ENCODE results near the gene PTAFR.

Gene PTAFR, protein sequence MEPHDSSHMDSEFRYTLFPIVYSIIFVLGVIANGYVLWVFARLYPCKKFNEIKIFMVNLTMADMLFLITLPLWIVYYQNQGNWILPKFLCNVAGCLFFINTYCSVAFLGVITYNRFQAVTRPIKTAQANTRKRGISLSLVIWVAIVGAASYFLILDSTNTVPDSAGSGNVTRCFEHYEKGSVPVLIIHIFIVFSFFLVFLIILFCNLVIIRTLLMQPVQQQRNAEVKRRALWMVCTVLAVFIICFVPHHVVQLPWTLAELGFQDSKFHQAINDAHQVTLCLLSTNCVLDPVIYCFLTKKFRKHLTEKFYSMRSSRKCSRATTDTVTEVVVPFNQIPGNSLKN

DNA sequence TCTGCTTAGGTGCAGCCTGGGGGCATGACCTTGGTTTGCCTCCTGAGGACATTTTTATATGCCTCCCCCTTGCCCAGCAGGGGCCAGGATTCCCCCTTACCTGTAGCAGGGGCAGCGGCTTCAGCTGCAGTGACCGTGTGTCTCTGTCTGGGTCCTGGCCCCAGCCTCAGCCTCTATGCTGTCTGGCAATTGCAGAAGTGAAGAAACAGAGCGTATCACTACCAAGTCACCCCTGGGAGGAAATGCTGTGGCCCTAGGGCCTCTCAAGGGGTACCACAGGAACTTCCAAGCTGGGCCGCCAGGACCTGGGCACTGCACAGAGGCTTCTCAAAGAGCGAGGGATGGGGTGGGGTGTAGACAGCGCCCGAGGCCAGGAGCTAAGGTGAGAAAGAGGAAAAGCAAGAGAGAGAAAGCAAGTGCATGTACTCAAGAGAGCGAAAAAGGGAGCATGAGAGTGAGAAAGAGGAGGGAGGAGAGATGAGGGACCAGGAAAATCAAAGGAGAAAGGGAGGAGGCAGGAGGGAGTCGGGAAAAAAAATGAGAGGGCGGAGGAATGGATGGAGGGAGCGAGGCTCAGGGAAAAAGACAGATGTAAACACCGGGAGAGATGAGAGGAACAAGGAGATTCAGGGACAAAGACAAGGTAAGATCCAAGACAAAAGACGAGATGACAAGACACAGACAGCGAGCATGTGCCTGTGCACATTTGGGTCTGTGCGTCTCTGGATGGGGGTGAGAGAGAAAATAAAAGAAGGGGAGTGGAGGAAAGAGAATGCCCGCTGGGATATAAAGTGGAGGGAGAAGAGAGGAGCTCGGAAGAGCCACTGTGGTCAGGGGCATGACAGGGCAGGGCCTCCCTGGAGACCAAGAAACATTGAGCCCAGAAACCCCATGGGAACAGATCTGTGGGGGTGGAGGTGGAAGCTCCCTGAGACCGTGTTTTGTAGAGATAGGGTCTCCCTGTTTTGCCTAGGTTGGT, at the start of gene PTAFR:
TSS of gene PTAFR (minus strand) at position 199 of the 979 bp plus-strand sequence. CDS start 25,669 bp downstream, outside the sequence.
- no peak for ATAC-seq (replicated peaks; ENCODE audit: extremely low read depth, poor library complexity, severe bottlenecking)
- Mint-ChIP-seq H3K36me3 (ENCODE audit: insufficient read depth) (no peaks in the 10 kb centered on the region), H3K4me3 (no peak within 1 kb of the TSS), H3K27ac (ENCODE audit: low read depth) (no peak within 1 kb of the TSS), H3K4me1 (peaks cover 37% of the 10 kb centered on the region), H3K27me3 (no peaks in the 10 kb centered on the region), H3K9me3 (no peaks in the 10 kb centered on the region)
- DNase-seq (ENCODE audit: low spot score in 2 of 2), result no peak

DNA sequence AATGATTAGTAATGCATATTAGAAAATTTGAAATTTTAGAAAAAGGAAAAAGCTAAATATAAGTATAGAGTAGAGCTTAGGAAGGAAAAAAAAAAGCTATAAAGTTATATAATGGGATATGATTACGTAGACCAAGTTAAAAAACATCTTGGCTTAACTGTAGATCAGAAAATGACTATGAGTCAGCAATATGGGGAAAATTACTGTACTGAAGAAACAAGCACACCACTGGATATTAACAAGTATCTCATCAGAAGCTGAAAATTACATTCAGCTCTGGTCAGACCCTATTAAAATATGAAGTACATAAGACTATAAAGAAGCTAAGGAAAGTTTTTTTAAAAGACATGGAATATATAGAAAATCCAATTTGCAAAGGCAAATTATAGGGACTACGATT, 36.8 kb upstream of the PTAFR start:
- no peak overlapping the region for H3K27ac Mint-ChIP-seq (ENCODE audit: low read depth)
- no peaks in the 10 kb centered on the region for H3K27me3 Mint-ChIP-seq
- DNase-seq (ENCODE audit: low spot score in 2 of 2) (no peak), ATAC-seq (replicated peaks; ENCODE audit: extremely low read depth, poor library complexity, severe bottlenecking) (no peak)
- no peak overlapping the region for H3K4me3 Mint-ChIP-seq
- H3K36me3 Mint-ChIP-seq (ENCODE audit: insufficient read depth), result peaks cover 43% of the 10 kb centered on the region
- peaks cover 8% of the 10 kb centered on the region for H3K4me1 Mint-ChIP-seq
- H3K9me3 Mint-ChIP-seq, result no peaks in the 10 kb centered on the region

DNA sequence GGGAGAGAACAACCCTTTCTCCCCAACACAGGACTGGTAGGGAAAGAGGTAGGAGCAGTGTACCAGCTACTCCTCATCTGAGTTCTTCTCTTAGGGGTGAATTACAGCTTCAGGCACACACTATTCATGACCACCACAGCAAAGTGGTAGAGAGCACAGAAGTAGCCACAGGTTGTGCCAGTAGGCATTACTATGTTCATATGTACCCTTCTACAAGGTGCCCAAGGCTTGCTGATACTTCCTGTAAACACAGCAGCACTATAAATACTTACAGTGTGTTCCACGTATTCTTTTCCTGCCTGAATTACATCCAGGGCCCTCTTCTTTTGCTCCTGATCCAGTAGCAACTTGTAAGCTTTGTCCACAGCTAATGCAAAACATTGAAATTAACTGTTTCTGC, 33.2 kb upstream of the PTAFR start:
- H3K36me3 Mint-ChIP-seq (ENCODE audit: insufficient read depth), result peaks cover 40% of the 10 kb centered on the region
- H3K4me3 Mint-ChIP-seq, result no peak overlapping the region
- no peaks in the 10 kb centered on the region for H3K9me3 Mint-ChIP-seq
- no peak for DNase-seq (ENCODE audit: low spot score in 2 of 2)
- H3K27me3 Mint-ChIP-seq, result no peaks in the 10 kb centered on the region
- H3K27ac Mint-ChIP-seq (ENCODE audit: low read depth), result no peak overlapping the region
- ATAC-seq (replicated peaks; ENCODE audit: extremely low read depth, poor library complexity, severe bottlenecking), result no peak
- peaks cover 11% of the 10 kb centered on the region for H3K4me1 Mint-ChIP-seq

DNA sequence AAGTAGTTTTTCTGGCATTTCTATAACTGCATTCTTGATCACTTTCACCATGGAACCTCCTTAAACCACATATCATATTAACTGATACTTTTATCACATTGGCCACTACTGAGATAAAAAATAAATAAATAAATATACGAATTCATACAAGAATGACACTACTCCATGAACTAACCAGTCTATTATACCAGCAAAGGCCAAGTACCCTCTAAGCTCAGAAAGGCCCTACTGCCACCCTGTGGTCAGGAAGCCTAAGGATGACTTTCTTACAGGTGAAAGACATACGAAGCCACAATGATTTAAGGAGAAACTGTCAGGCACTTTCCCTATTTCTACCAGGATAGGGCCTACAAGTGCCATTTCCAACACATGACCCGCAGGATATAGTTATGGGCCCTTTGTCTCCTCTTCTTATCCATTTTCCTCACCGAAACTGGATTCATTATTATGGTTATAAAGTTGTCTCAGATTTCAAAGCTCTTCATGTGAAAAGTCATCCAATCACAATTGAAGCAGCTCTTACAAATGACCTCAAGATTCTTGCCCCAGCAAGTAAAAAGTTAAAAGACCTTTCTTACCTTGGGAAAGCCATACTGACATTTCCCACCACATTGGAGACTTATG, 32.4 kb upstream of the PTAFR start:
- Mint-ChIP-seq H3K4me1 (peaks cover 11% of the 10 kb centered on the region), H3K36me3 (ENCODE audit: insufficient read depth) (peaks cover 39% of the 10 kb centered on the region), H3K9me3 (no peaks in the 10 kb centered on the region), H3K27ac (ENCODE audit: low read depth) (peak overlapping the region; percentile 19), H3K4me3 (no peak overlapping the region), H3K27me3 (no peaks in the 10 kb centered on the region)
- peak; percentile 36 to 56 for DNase-seq (ENCODE audit: low spot score in 2 of 2)
- peak; percentile 46 for ATAC-seq (replicated peaks; ENCODE audit: extremely low read depth, poor library complexity, severe bottlenecking)

DNA sequence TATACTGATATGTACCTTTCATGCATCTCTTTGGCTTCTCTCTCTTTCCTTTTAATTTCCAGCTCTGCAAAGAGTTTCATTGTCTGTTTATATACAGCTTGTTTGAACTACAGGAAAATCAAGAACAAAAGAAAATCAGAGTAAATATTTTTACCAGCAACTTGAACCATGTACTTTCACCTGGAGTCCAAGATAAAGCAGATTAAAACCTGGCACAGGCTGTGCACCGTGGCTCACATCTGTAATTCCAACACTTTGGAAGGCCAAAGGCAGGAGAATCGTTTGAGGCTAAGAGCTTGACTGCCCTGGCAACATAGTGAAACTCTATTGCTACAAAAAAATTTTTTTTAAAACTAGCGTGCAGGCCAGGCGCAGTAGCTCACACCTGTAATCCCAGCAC, 28.8 kb upstream of the PTAFR start:
- no peaks in the 10 kb centered on the region for H3K27me3 Mint-ChIP-seq
- no peak overlapping the region for H3K4me3 Mint-ChIP-seq
- no peak overlapping the region for H3K27ac Mint-ChIP-seq (ENCODE audit: low read depth)
- no peaks in the 10 kb centered on the region for H3K9me3 Mint-ChIP-seq
- DNase-seq (ENCODE audit: low spot score in 2 of 2) (no peak), ATAC-seq (replicated peaks; ENCODE audit: extremely low read depth, poor library complexity, severe bottlenecking) (no peak)
- H3K4me1 Mint-ChIP-seq, result peaks cover 27% of the 10 kb centered on the region
- H3K36me3 Mint-ChIP-seq (ENCODE audit: insufficient read depth), result peaks cover 42% of the 10 kb centered on the region

DNA sequence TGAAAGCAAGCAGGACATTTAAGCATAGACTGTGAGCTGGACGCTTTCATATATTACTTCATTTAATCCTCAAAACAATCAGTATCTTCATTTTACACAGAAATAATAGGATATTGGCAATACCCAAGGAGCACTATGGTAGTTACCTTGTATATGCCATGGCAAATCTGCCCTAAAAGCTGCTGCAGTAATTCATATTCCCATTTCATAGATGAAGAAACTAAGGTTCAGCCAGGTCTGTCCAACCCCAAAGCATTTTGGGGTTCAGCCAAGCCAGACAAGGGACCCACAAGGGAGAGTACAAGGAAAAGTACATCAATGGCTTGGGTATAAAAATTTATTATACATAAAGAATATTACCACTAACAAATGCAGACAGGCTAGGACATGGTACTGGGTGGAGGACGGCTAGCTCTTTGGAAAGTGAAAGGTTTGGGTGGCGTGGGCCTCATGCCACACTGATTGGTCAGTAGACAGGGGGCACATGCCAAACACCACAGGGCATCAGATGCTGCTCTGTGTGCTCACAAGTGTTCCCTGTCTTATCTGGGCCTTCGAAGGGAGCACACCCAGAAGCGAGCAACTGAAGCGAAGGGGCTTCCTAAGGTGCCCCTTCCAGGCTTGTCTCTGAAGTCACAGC, 23.9 kb upstream of the PTAFR start:
- H3K4me1 Mint-ChIP-seq, result peaks cover 47% of the 10 kb centered on the region
- peak overlapping the region; percentile 67 for H3K4me3 Mint-ChIP-seq
- H3K27ac Mint-ChIP-seq (ENCODE audit: low read depth), result peak overlapping the region; percentile 77
- H3K27me3 Mint-ChIP-seq, result no peaks in the 10 kb centered on the region
- peaks cover 5% of the 10 kb centered on the region for H3K9me3 Mint-ChIP-seq
- ATAC-seq (replicated peaks; ENCODE audit: extremely low read depth, poor library complexity, severe bottlenecking) (no peak), DNase-seq (ENCODE audit: low spot score in 2 of 2) (no peak)
- H3K36me3 Mint-ChIP-seq (ENCODE audit: insufficient read depth), result peaks cover 45% of the 10 kb centered on the region

DNA sequence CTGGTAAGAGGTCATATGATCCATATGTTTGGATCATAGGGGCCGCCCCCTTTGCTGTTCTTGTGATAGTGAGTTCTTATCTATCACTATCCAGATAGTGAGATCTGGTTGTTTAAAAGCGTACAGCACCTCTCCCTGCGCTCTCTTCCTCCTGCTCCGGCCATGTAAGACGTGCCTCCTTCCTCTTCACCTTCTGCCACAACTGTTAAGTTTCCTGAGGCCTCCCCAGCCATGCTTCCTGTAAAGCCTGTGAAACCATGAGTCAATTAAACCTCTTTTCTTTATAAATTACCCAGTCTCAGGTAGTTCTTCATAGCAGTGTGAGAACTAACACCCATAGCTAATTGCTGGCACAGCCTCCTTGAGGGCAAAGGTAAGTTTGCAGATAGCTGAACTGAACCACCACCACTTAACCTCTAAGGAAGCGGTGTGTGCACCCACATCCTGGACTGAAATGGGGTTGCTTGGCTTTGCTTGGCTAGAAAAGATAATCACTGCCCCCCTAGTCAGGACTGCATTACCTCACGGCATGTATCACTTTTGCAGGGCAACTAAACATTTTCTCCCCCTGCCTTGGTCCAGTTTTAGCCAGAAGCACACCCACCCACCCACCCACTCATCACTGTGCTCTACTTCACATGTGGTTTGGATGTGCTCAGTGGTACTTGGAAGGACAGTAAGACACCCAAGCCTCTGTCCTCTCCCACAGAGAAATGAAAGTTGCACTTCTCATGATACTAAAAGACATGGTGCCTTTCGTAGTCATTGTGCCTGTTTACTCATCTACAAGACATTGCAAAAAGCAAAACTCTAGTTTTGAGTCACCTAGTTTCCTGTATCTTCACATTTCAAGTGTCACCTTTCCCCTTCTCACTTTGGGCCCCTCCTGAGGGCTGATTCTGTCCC, 23.1 kb upstream of the PTAFR start:
- peak; percentile 92 for ATAC-seq (replicated peaks; ENCODE audit: extremely low read depth, poor library complexity, severe bottlenecking)
- H3K27me3 Mint-ChIP-seq, result no peaks in the 10 kb centered on the region

DNA sequence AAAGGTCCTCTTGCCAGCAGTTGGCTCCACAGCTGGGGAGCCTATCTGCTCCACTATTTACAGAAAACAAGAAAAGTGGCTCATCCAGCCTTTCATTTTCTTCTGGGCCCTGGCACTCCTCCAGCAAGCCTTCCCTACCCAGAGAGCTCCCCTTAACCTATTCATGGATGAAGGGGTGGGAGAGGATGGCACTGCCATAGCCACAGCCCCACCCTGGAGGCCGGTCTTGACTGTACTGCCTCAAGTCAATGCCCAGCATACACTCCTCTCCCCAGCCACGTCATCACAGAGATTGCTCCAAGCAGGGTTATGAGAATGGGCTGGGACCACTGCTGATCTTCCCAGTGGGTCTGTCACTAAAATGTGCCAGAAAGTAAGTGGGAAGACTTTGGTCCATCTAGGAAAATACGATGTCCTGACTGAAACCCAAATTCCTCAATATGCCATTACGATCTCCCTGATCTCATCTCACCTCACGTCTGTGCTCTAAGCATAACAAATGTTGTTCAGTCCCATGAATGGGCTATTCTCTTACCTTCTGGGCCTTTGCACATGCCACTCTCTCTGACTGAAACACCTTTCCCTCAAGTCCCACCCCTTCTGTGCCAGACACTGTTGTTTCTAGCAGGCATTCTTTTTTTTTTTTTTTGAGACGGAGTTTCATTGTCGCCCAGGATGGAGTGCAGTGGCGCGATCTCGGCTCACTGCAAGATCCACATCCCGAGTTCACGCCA, 21.4 kb upstream of the PTAFR start:
- H3K27ac Mint-ChIP-seq (ENCODE audit: low read depth), result no peak overlapping the region
- DNase-seq (ENCODE audit: low spot score in 2 of 2) (no peak), ATAC-seq (replicated peaks; ENCODE audit: extremely low read depth, poor library complexity, severe bottlenecking) (no peak)
- peaks cover 49% of the 10 kb centered on the region for H3K4me1 Mint-ChIP-seq
- peaks cover 30% of the 10 kb centered on the region for H3K36me3 Mint-ChIP-seq (ENCODE audit: insufficient read depth)
- H3K27me3 Mint-ChIP-seq, result no peaks in the 10 kb centered on the region
- H3K9me3 Mint-ChIP-seq, result peaks cover 5% of the 10 kb centered on the region
- H3K4me3 Mint-ChIP-seq, result no peak overlapping the region

More for the DNA sequence above, 23.1 kb upstream of the PTAFR start:
- peaks cover 40% of the 10 kb centered on the region for H3K36me3 Mint-ChIP-seq (ENCODE audit: insufficient read depth)
- peak; percentile 54 to 80 for DNase-seq (ENCODE audit: low spot score in 2 of 2)
- peaks cover 5% of the 10 kb centered on the region for H3K9me3 Mint-ChIP-seq
- peak overlapping the region; percentile 77 for H3K27ac Mint-ChIP-seq (ENCODE audit: low read depth)
- H3K4me3 Mint-ChIP-seq, result peak overlapping the region; percentile 67
- H3K4me1 Mint-ChIP-seq, result peaks cover 47% of the 10 kb centered on the region

DNA sequence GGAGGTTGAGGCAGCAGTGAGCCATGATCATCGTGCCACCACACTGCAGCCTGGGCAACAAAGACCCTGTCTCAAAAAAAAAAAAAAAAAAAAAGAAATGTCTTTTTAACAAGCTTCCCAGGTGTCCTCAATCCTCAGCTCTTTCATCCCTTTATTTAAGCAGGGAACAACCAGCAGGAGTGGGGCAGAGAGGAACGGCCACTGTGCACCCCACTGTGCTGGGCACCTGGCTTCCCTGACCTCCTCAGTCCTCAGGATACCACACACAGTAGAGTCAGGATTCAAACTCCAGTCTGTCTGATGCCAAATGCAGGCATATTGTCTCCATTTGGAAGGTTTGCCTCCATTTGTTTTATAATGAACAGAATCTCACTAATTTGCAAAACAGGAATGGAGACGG, 19.8 kb upstream of the PTAFR start:
- DNase-seq (ENCODE audit: low spot score in 2 of 2) (no peak), ATAC-seq (replicated peaks; ENCODE audit: extremely low read depth, poor library complexity, severe bottlenecking) (no peak)
- peaks cover 28% of the 10 kb centered on the region for H3K36me3 Mint-ChIP-seq (ENCODE audit: insufficient read depth)
- H3K4me1 Mint-ChIP-seq, result peaks cover 51% of the 10 kb centered on the region
- peaks cover 5% of the 10 kb centered on the region for H3K9me3 Mint-ChIP-seq
- no peaks in the 10 kb centered on the region for H3K27me3 Mint-ChIP-seq
- no peak overlapping the region for H3K27ac Mint-ChIP-seq (ENCODE audit: low read depth)
- H3K4me3 Mint-ChIP-seq, result peak overlapping the region; percentile 22

DNA sequence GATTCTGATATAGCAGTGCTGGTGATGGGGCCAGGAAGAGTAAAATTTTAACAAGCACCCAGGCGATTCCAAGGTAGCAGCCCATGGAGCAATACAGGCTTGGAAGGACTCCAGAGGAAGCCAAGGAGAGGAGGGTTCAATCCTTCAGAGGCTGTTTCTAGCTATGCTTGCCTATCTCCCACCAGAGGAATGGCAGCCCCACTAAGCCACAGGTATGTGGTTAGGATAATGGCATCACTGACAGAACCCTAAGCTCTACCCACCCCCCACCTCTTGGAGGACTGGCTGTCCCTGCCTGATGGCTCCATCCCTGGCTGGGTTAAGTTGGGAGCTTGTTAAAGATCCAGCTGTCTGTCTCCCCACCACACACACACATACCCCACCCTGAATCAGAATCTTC, 19.3 kb upstream of the PTAFR start:
- H3K9me3 Mint-ChIP-seq, result peaks cover 5% of the 10 kb centered on the region

More for the DNA sequence above, 19.3 kb upstream of the PTAFR start:
- DNase-seq (ENCODE audit: low spot score in 2 of 2) (no peak), ATAC-seq (replicated peaks; ENCODE audit: extremely low read depth, poor library complexity, severe bottlenecking) (no peak)
- H3K4me1 Mint-ChIP-seq, result peaks cover 45% of the 10 kb centered on the region
- H3K27me3 Mint-ChIP-seq, result no peaks in the 10 kb centered on the region
- no peak overlapping the region for H3K4me3 Mint-ChIP-seq
- peaks cover 27% of the 10 kb centered on the region for H3K36me3 Mint-ChIP-seq (ENCODE audit: insufficient read depth)
- no peak overlapping the region for H3K27ac Mint-ChIP-seq (ENCODE audit: low read depth)

All from central memory CD8-positive, alpha-beta T cell (primary cell).